KMS-11 (cell line): Measurements from ENCODE around the gene MRPL17.
"Not testable (repeated sequence)": the region's sequence is repeated elsewhere in the genome, so short reads cannot be mapped to it uniquely, and the experiment has no call there.

ENCODE experiments used
- H2AFZ ChIP-seq: fragments of 200-600 bp; sonication (generic); 2 replicates; pipeline ENCODE4 v1.6.1; 2016; ENCODE audit warnings: antibody characterized with exemption, mixed run types, low read depth
- H3K27ac ChIP-seq: fragments of 200-600 bp; sonication (generic); 2 replicates; pipeline ENCODE4 v1.6.1; 2016; ENCODE audit warnings: mild to moderate bottlenecking, mixed run types
- H3K27me3 ChIP-seq: fragments of 200-600 bp; sonication (generic); 2 replicates; pipeline ENCODE4 v1.6.1; 2017; ENCODE audit warnings: mild to moderate bottlenecking, low read depth, mixed run types, moderate library complexity; ENCODE audit not compliant: insufficient read depth
- H3K36me3 ChIP-seq: fragments of 200-600 bp; sonication (generic); 2 replicates; pipeline ENCODE4 v1.6.1; 2017; ENCODE audit warnings: mild to moderate bottlenecking, mixed run types; ENCODE audit not compliant: insufficient read depth
- H3K4me1 ChIP-seq: fragments of 200-600 bp; sonication (generic); 2 replicates; pipeline ENCODE4 v1.6.1; 2016; ENCODE audit warnings: mild to moderate bottlenecking, low read depth, mixed run types; ENCODE audit not compliant: poor library complexity, severe bottlenecking
- H3K4me2 ChIP-seq: fragments of 200-600 bp; sonication (generic); 2 replicates; pipeline ENCODE4 v1.7.0; 2016; ENCODE audit warnings: mild to moderate bottlenecking, mixed run types
- H3K4me3 ChIP-seq: fragments of 200-600 bp; sonication (generic); IDR thresholded peaks from 2 replicates; pipeline ENCODE4 v1.6.1; 2017; ENCODE audit warnings: low read depth, low read length, mixed read lengths; ENCODE audit not compliant: insufficient read depth
- H3K79me2 ChIP-seq: fragments of 200-600 bp; sonication (generic); 2 replicates; pipeline ENCODE4 v1.6.1; 2016; ENCODE audit warnings: low read depth, mixed run types; ENCODE audit not compliant: insufficient read depth
- H3K9ac ChIP-seq: fragments of 200-600 bp; sonication (generic); 2 replicates; pipeline ENCODE4 v1.6.1; 2016; ENCODE audit warnings: mild to moderate bottlenecking, mixed run types
- H4K20me1 ChIP-seq: fragments of 200-600 bp; sonication (generic); 2 replicates; pipeline ENCODE4 v1.6.1; 2016; ENCODE audit warnings: mild to moderate bottlenecking, mixed run types; ENCODE audit not compliant: insufficient read depth
- TF ChIP-seq, protein P1 (sequence below): fragments of 200-600 bp; sonication (generic); conservative IDR thresholded peaks from 2 replicates; pipeline ENCODE4 v1.6.1; 2017; ENCODE audit warnings: low read depth, mild to moderate bottlenecking, antibody characterized with exemption, low read length, moderate library complexity, mixed read lengths

The MRPL17 gene

DNA sequence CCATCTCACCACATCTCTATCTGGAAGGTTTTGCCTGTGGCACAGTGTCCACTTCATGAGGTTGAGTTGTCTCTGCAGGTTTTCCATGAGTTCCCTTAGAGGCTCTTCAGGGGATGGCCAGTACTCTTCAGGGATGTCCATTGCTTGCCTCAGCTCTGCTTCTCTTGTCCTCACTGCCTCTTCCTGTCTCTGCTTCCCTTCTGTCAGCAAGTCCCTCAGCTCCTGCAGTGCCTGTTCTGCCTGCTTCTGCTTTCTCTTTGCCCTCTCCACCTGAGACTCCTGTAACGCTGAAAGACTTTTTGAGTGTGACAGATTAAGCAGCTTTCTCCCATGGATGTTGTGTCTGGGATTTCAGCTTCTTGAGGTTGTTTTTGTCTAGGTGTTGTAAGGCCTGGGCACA lies 38.2 kb upstream of the MRPL17 start:
- Histone ChIP-seq H4K20me1 (no peaks in the 10 kb centered on the region), H3K27me3 (no peaks in the 10 kb centered on the region), H3K27ac (no peak overlapping the region), H3K79me2 (no peaks in the 10 kb centered on the region), H3K4me3 (no peak overlapping the region), H3K36me3 (no peaks in the 10 kb centered on the region), H3K9ac (no peak overlapping the region), H3K4me2 (no peak overlapping the region), H2AFZ (no peak overlapping the region), H3K4me1 (no peaks in the 10 kb centered on the region)
- TF ChIP-seq, protein P1, sequence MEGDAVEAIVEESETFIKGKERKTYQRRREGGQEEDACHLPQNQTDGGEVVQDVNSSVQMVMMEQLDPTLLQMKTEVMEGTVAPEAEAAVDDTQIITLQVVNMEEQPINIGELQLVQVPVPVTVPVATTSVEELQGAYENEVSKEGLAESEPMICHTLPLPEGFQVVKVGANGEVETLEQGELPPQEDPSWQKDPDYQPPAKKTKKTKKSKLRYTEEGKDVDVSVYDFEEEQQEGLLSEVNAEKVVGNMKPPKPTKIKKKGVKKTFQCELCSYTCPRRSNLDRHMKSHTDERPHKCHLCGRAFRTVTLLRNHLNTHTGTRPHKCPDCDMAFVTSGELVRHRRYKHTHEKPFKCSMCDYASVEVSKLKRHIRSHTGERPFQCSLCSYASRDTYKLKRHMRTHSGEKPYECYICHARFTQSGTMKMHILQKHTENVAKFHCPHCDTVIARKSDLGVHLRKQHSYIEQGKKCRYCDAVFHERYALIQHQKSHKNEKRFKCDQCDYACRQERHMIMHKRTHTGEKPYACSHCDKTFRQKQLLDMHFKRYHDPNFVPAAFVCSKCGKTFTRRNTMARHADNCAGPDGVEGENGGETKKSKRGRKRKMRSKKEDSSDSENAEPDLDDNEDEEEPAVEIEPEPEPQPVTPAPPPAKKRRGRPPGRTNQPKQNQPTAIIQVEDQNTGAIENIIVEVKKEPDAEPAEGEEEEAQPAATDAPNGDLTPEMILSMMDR, result no peak

- TF ChIP-seq, protein P1, result no peak
Measured at GRCh38 chr11:6719576-6719975, 36.4 kb upstream of the MRPL17 start.

GRCh38 chr11:6717426-6717825 lies 34.3 kb upstream of the MRPL17 start:
- Histone ChIP-seq H3K4me1 (no peaks in the 10 kb centered on the region), H3K4me2 (no peak overlapping the region), H3K36me3 (no peaks in the 10 kb centered on the region), H3K4me3 (no peak overlapping the region), H3K79me2 (no peaks in the 10 kb centered on the region), H3K27me3 (no peaks in the 10 kb centered on the region), H3K9ac (no peak overlapping the region), H4K20me1 (no peaks in the 10 kb centered on the region), H2AFZ (no peak overlapping the region), H3K27ac (no peak overlapping the region)
- TF ChIP-seq, protein P1, result no peak

More at GRCh38 chr11:6719576-6719975, 36.4 kb upstream of the MRPL17 start:
- Histone ChIP-seq H2AFZ (no peak overlapping the region), H3K9ac (no peak overlapping the region), H3K27ac (no peak overlapping the region), H3K79me2 (no peaks in the 10 kb centered on the region), H4K20me1 (no peaks in the 10 kb centered on the region), H3K4me3 (no peak overlapping the region), H3K4me2 (no peak overlapping the region), H3K36me3 (no peaks in the 10 kb centered on the region), H3K4me1 (no peaks in the 10 kb centered on the region), H3K27me3 (no peaks in the 10 kb centered on the region)

DNA sequence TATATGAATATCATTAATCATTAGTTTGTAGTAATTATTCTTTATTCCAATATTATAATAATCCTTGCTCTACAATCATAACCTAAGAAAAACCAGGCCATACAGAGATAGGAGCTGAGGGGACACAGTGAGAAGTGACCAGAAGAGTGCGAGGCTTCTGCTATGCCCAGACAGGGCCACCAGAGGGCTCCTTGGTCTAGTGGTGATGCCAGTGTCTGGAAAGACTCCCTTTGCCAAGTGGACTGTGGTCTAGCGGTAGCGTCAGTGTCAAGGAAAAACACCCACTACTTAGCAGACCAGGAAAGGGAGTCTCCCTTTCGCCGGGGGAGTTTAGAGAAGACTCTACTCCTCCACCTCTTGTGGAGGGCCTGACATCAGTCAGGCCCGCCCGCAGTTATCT lies 28.4 kb upstream of the MRPL17 start:
- H3K4me3 ChIP-seq, H3K4me1 ChIP-seq, H3K9ac ChIP-seq, H2AFZ ChIP-seq, H4K20me1 ChIP-seq, H3K4me2 ChIP-seq, H3K27me3 ChIP-seq, H3K27ac ChIP-seq, H3K79me2 ChIP-seq, H3K36me3 ChIP-seq: not testable (repeated sequence)

DNA sequence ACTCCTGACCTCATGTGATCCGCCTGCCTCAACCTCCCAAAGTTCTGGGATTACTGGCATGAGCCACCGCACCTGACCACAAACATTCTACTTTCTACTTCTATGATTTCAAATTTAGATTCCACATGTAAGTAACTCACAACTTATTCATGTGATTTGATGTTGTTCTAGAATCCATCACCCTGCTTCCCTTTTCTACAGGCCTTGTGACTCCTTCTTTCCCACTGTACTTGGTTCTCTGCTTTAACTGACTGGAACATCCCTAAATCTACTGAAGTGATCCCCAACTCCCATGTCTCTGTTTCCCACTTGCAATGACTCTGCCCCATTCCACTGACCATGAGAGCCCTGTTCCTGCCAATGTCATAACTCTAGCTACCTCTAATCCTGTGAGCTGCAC lies 25.7 kb upstream of the MRPL17 start:
- no peak overlapping the region for H3K27ac ChIP-seq
- no peaks in the 10 kb centered on the region for H4K20me1 ChIP-seq
- H2AFZ ChIP-seq, result no peak overlapping the region
- H3K4me1 ChIP-seq, result peaks cover 6% of the 10 kb centered on the region
- H3K27me3 ChIP-seq, result no peaks in the 10 kb centered on the region
- H3K4me2 ChIP-seq, result no peak overlapping the region
- no peaks in the 10 kb centered on the region for H3K36me3 ChIP-seq
- no peak overlapping the region for H3K4me3 ChIP-seq
- TF ChIP-seq, protein P1, result no peak
- H3K9ac ChIP-seq, result no peak overlapping the region
- H3K79me2 ChIP-seq, result no peaks in the 10 kb centered on the region
